NCI-H510A (cell line): Measurements from ENCODE around the gene DEPDC4.

Source experiments
- DNase-seq: peaks from one replicate; lab custom pipeline; 2025; lab: John Stamatoyannopoulos, UW

Gene DEPDC4

GRCh38 chr12:100213016-100213891 lies 53.6 kb downstream of the DEPDC4 start:
- DNase-seq, result no peak

GRCh38 chr12:100211698-100212097 lies 55.2 kb downstream of the DEPDC4 start:
- no peak for DNase-seq

- DNase-seq, result no peak
These were observed 58.0 kb downstream of the DEPDC4 start for GRCh38 chr12:100208834-100209233.

GRCh38 chr12:100207311-100207710 lies 59.6 kb downstream of the DEPDC4 start:
- no peak for DNase-seq

GRCh38 chr12:100201604-100202423 lies 65.1 kb downstream of the DEPDC4 start:
- DNase-seq, result no peak

GRCh38 chr12:100200463-100201181 lies 66.3 kb downstream of the DEPDC4 start, which contains the start of gene ACTR6:
Gene ACTR6 (plus strand): TSS chr12:100200815. CDS start chr12:100200852, 37 bp downstream.
- DNase-seq, result peak; percentile 89

- DNase-seq, result peak; percentile 65
These were observed 67.3 kb downstream of the DEPDC4 start for GRCh38 chr12:100199347-100200149.

- no peak for DNase-seq
These were observed 67.9 kb downstream of the DEPDC4 start for GRCh38 chr12:100199023-100199346.

GRCh38 chr12:100197486-100197885 lies 69.4 kb downstream of the DEPDC4 start:
- no peak for DNase-seq

- DNase-seq, result no peak
These were observed 73.8 kb downstream of the DEPDC4 start for GRCh38 chr12:100193085-100193484.
